Endothelial cell of umbilical vein (primary cell): ENCODE data around the gene UGT2B28. TPM values are rescaled to one million over a fixed set of nuclear protein-coding genes. Genes with fewer than 3 reads are reported as not detected.

ENCODE experiments used
- BruUV-seq: library from RNA; stranded (reverse); fragments of 400-500 nt; replicated peaks from 2 replicates; lab custom pipeline; 2021; lab: Mats Ljungman, UMichigan
- CTCF ChIA-PET: fragments of 300-600, 350-600 bp; sonication (Branson Sonifier 250); formaldehyde crosslinking; loops from one replicate; lab custom pipeline; 2021; ENCODE audit warnings: antibody characterized with exemption, inconsistent platforms; lab: Charles Lee
- POLR2A ChIA-PET: fragments of 300-600, 350-600 bp; sonication (Branson Sonifier 250); formaldehyde crosslinking; loops from one replicate; lab custom pipeline; 2021; ENCODE audit warnings: antibody characterized with exemption, inconsistent platforms; lab: Charles Lee
- DNase-seq: peaks from one replicate; pipeline ENCODE4 v3.0.0-alpha.2; 2011; ENCODE audit warnings: low read depth, low spot score
- FAIRE-seq: peaks from 2 replicates; lab custom pipeline; 2011; peaks lifted over from hg19 to GRCh38; lab: Jason Lieb, UNC
- H2AFZ ChIP-seq: 2 replicates; pipeline ENCODE4 v1.6.0; 2012; ENCODE audit warnings: low read depth, low read length, control low read depth, inconsistent platforms
- H3K27ac ChIP-seq: 2 replicates; pipeline ENCODE4 v1.5.1; 2011; ENCODE audit warnings: low read depth, mild to moderate bottlenecking, control low read depth, low read length, moderate library complexity; ENCODE audit not compliant: insufficient read depth
- H3K27me3 ChIP-seq, 2 experiments: 2 replicates each; pipeline versions ENCODE4 v1.6.0 to v1.6.1; 2011; ENCODE audit warnings: low read length in 2 of 2, mixed read lengths in 1 of 2; ENCODE audit not compliant: control insufficient read depth in 2 of 2, insufficient read depth in 2 of 2
- H3K36me3 ChIP-seq, 2 experiments: 2 replicates in 1 of 2; 3 replicates in 1 of 2; pipeline ENCODE4 v1.5.1; 2011; ENCODE audit warnings: low read length in 2 of 2, mild to moderate bottlenecking in 1 of 2, moderate library complexity in 1 of 2; ENCODE audit not compliant: control insufficient read depth in 2 of 2, insufficient read depth in 2 of 2; ENCODE audit errors: extremely low read depth in 1 of 2
- H3K4me1 ChIP-seq: 3 replicates; pipeline ENCODE4 v1.5.1; 2011; ENCODE audit warnings: mild to moderate bottlenecking, low read length; ENCODE audit not compliant: control insufficient read depth, insufficient read depth; ENCODE audit errors: extremely low read depth
- H3K4me2 ChIP-seq: 2 replicates; pipeline ENCODE4 v1.6.1; 2011; ENCODE audit warnings: low read length, control low read depth, mixed read lengths; ENCODE audit not compliant: insufficient read depth
- H3K4me3 ChIP-seq, 3 experiments: fragments of 200-600 bp in 1 of 3; sonication (generic), shearing (Covaris generic) in 1 of 3; replicated peaks in 1 of 3; 2 replicates each; pipeline ENCODE4 v1.5.1; 2011 to 2016; ENCODE audit warnings: control low read depth in 3 of 3, low read length in 3 of 3, mild to moderate bottlenecking in 2 of 3, inconsistent platforms in 1 of 3, low read depth in 1 of 3, moderate library complexity in 1 of 3; ENCODE audit not compliant: insufficient read depth in 1 of 3
- H3K79me2 ChIP-seq: 2 replicates; pipeline ENCODE4 v1.6.0; 2012; ENCODE audit warnings: low read length, inconsistent platforms; ENCODE audit not compliant: control insufficient read depth, insufficient read depth
- H3K9ac ChIP-seq: replicated peaks from 2 replicates; pipeline ENCODE3; 2011; ENCODE audit warnings: low read length, control low read depth; ENCODE audit not compliant: insufficient read depth; ENCODE audit errors: extremely low read depth
- H3K9me1 ChIP-seq: replicated peaks from 3 replicates; pipeline ENCODE4 v1.6.0; 2011; ENCODE audit warnings: mild to moderate bottlenecking, low read length; ENCODE audit not compliant: control insufficient read depth, insufficient read depth; ENCODE audit errors: extremely low read depth
- H3K9me3 ChIP-seq: replicated peaks from 2 replicates; pipeline ENCODE4 v1.5.1; 2012; ENCODE audit warnings: low read length, inconsistent platforms; ENCODE audit not compliant: control insufficient read depth, insufficient read depth
- H4K20me1 ChIP-seq: replicated peaks from 2 replicates; pipeline ENCODE3; 2011; ENCODE audit warnings: mild to moderate bottlenecking, low read length; ENCODE audit not compliant: control insufficient read depth, insufficient read depth; ENCODE audit errors: extremely low read depth
- EZH2 ChIP-seq: IDR thresholded peaks from 2 replicates; pipeline ENCODE4 v1.6.1; 2012; ENCODE audit warnings: borderline replicate concordance, low read depth, mild to moderate bottlenecking, moderate library complexity, low read length, inconsistent platforms; ENCODE audit not compliant: severe bottlenecking
- FOS ChIP-seq: IDR thresholded peaks from 2 replicates; pipeline ENCODE4 v1.6.1; 2011; ENCODE audit warnings: mild to moderate bottlenecking, low read length, moderate library complexity, borderline replicate concordance; ENCODE audit not compliant: insufficient read depth
- MAX ChIP-seq: IDR thresholded peaks from 2 replicates; pipeline ENCODE4 v1.6.1; 2011; ENCODE audit not compliant: insufficient read depth, insufficient read length
- POLR2AphosphoS5 ChIP-seq: IDR thresholded peaks from 2 replicates; pipeline ENCODE4 v1.6.1; 2012; ENCODE audit warnings: low read depth, mild to moderate bottlenecking, control low read depth, low read length, moderate library complexity; ENCODE audit not compliant: insufficient read depth
- dilution Hi-C: fragments of 300-500 bp; cut with MboI; formaldehyde crosslinking; loops from one replicate; pipeline ENCODE4 v1.15.0; 2019; ENCODE audit warnings: low sequenced_read_pairs; ENCODE audit not compliant: extremely low pct_ligation_motif_present
- intact Hi-C: fragments of 100-400 bp; cut with micrococcal nuclease; formaldehyde crosslinking; loops from one replicate; pipeline ENCODE4 v1.10.0; 2022
- polyA plus RNA-seq, 4 experiments: library from polyadenylated mRNA; depleted of rRNA in 3 of 4; stranded (reverse) in 3 of 4; unstranded in 1 of 4; fragments of >200 nt; gene quantifications; 2 replicates each; pipeline versions ENCODE4 v1.2.1 to v1.2.3, GENCODE V29; 2011 to 2012; ENCODE audit warnings: missing spikeins in 1 of 4
- total RNA-seq: library from RNA; stranded (reverse); gene quantifications from 2 replicates; pipeline ENCODE4 v1.2.3, GENCODE V29; 2021
- TF ChIP-seq, protein P1 (sequence below), 2 donors: IDR thresholded peaks; 1 replicate in 1 of 2; 2 replicates in 1 of 2; pipeline ENCODE4 v1.5.1; 2011; ENCODE audit warnings: low read length in 2 of 2, mild to moderate bottlenecking in 2 of 2, moderate library complexity in 2 of 2, control low read depth in 1 of 2, inconsistent platforms in 1 of 2, low read depth in 1 of 2; ENCODE audit not compliant: insufficient read depth in 1 of 2; ENCODE audit errors: extremely low read depth in 1 of 2

UGT2B28 gene
- total and polyA plus RNA-seq, 2 donors (not counting 3 experiments of a cell fraction or from before 2014, with no cell fraction given) = not detected

DNA sequence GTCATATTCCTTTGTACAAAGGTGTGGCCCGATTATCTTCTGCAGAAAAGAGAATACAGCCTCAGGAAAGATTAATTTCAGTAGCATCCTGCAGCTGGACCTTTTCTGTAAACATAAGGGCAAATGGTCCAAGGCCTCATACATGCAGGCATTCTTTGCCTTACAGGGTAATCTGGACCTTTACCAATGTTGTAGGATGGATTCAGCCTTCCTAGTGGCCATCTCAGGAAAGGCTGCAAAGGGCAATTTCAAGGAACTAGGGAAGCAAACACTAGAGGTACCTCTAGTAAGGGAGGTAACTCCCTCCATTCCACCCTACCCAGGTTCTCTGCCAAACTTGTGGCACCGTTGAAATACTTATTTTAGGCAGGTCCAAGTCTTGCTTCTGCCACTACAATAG lies 43.0 kb downstream of the UGT2B28 start:
- no peak overlapping the region for H3K4me3 ChIP-seq
- dilution Hi-C loops (no loop called here), intact Hi-C loops (no loop called here)
- H3K79me2 ChIP-seq = no peaks in the 10 kb centered on the region
- no peak overlapping the region for H3K4me2 ChIP-seq
- H3K27me3 ChIP-seq = no peaks in the 10 kb centered on the region
- no peaks in the 10 kb centered on the region for H3K9me3 ChIP-seq
- no peak for TF ChIP-seq POLR2AphosphoS5
- TF ChIP-seq EZH2 = no peak
- TF ChIP-seq FOS = no peak
- TF ChIP-seq, protein P1, sequence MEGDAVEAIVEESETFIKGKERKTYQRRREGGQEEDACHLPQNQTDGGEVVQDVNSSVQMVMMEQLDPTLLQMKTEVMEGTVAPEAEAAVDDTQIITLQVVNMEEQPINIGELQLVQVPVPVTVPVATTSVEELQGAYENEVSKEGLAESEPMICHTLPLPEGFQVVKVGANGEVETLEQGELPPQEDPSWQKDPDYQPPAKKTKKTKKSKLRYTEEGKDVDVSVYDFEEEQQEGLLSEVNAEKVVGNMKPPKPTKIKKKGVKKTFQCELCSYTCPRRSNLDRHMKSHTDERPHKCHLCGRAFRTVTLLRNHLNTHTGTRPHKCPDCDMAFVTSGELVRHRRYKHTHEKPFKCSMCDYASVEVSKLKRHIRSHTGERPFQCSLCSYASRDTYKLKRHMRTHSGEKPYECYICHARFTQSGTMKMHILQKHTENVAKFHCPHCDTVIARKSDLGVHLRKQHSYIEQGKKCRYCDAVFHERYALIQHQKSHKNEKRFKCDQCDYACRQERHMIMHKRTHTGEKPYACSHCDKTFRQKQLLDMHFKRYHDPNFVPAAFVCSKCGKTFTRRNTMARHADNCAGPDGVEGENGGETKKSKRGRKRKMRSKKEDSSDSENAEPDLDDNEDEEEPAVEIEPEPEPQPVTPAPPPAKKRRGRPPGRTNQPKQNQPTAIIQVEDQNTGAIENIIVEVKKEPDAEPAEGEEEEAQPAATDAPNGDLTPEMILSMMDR (IDR thresholded peaks at IDR 0.05; ENCODE audit: extremely low read depth in 1 of 2, insufficient read depth in 1 of 2, low read depth in 1 of 2, low read length in 2 of 2) = no peak
- TF ChIP-seq MAX = no peak
- DNase-seq (no peak), FAIRE-seq (no peak)
- H3K9ac ChIP-seq = no peak overlapping the region
- no TSS peak for BruUV-seq
- H4K20me1 ChIP-seq = no peaks in the 10 kb centered on the region
- POLR2A ChIA-PET = no interaction called here
- H3K27ac ChIP-seq = no peak overlapping the region
- no peak overlapping the region for H2AFZ ChIP-seq
- H3K4me1 ChIP-seq = no peaks in the 10 kb centered on the region
- no peaks in the 10 kb centered on the region for H3K36me3 ChIP-seq
- H3K9me1 ChIP-seq = no peaks in the 10 kb centered on the region
- CTCF ChIA-PET = interaction anchor here (1.1 kb wide), 1 partner anchor 1183 kb away, joined by 3 read pairs; no protein-coding TSS in a partner anchor
